AG09309 (cell line): ENCODE results near the gene SIGMAR1.
A peak's percentile ranks its signal among the peaks of the same experiment; 100 is the strongest.

Experiments
- DNase-seq: peaks from one replicate; pipeline ENCODE4 v3.0.0-alpha.2; 2010; ENCODE audit warnings: low read depth
- H3K4me3 ChIP-seq: 2 replicates; pipeline ENCODE4 v1.5.1; 2011; ENCODE audit warnings: mild to moderate bottlenecking, low read depth, low read length, moderate library complexity; ENCODE audit not compliant: control insufficient read depth
- CTCF ChIP-seq: IDR thresholded peaks from 2 replicates; pipeline ENCODE4 v1.5.1; 2011; ENCODE audit warnings: mild to moderate bottlenecking, low read depth, low read length, inconsistent platforms; ENCODE audit not compliant: insufficient read depth, control insufficient read depth; ENCODE audit errors: missing control alignments

SIGMAR1 gene

GRCh38 chr9:34675869-34676268 is 38.3 kb upstream of the SIGMAR1 start:
- no peak for DNase-seq
- no peak for TF ChIP-seq CTCF
- H3K4me3 ChIP-seq: no peak overlapping the region

GRCh38 chr9:34675048-34675714 is 37.6 kb upstream of the SIGMAR1 start:
- H3K4me3 ChIP-seq: no peak overlapping the region
- DNase-seq: no peak
- TF ChIP-seq CTCF: peak; percentile 88

- no peak for DNase-seq
- no peak overlapping the region for H3K4me3 ChIP-seq
- TF ChIP-seq CTCF: no peak
Observed at GRCh38 chr9:34674440-34674839, 36.9 kb upstream of the SIGMAR1 start.

- H3K4me3 ChIP-seq: no peak overlapping the region
- TF ChIP-seq CTCF: no peak
- DNase-seq: no peak
Observed at GRCh38 chr9:34671307-34671706, 33.7 kb upstream of the SIGMAR1 start.

GRCh38 chr9:34669809-34670562 is 32.4 kb upstream of the SIGMAR1 start:
- no peak overlapping the region for H3K4me3 ChIP-seq
- TF ChIP-seq CTCF: no peak
- DNase-seq: no peak

- DNase-seq: peak; percentile 74
- TF ChIP-seq CTCF: no peak
- peak overlapping the region; percentile 70 for H3K4me3 ChIP-seq
Observed at GRCh38 chr9:34665381-34666250, 28.0 kb upstream of the SIGMAR1 start.
